ENCODE data around the gene CREB3L2.

Gene CREB3L2

DNA sequence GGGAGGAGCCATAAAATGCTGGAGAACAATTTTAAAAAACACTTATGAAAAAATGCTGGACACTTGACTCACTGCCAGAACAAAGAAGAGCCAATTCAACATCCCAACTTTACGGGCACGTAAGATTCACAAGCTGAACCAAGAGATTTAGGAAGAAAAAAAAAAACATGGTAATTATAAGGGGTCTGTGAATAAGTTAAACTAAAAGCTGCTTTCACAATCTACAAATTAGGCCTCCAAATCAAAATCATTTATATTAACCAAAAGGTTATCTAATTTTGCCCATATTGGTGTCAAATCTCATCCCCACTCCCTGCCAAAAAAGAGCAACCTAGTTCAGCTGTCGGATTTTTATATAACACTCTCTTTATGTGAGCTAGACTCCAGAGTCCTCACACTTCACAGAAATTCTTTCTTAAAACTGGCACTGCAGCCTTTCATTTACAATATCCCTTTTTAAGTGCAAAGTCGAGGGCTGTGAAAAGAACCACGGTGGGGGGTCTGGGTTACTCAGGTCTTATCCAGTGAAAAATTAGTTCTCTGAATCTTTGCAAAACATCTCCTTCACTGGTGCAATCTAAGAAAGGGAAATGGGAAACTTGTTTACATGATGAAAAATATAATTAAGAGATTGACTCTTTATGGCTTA, 124.7 kb downstream of the CREB3L2 start:
- no peak overlapping the region for H3K4me3 ChIP-seq (ENCODE audit: low read depth, low read length)
- TF ChIP-seq, protein P1, sequence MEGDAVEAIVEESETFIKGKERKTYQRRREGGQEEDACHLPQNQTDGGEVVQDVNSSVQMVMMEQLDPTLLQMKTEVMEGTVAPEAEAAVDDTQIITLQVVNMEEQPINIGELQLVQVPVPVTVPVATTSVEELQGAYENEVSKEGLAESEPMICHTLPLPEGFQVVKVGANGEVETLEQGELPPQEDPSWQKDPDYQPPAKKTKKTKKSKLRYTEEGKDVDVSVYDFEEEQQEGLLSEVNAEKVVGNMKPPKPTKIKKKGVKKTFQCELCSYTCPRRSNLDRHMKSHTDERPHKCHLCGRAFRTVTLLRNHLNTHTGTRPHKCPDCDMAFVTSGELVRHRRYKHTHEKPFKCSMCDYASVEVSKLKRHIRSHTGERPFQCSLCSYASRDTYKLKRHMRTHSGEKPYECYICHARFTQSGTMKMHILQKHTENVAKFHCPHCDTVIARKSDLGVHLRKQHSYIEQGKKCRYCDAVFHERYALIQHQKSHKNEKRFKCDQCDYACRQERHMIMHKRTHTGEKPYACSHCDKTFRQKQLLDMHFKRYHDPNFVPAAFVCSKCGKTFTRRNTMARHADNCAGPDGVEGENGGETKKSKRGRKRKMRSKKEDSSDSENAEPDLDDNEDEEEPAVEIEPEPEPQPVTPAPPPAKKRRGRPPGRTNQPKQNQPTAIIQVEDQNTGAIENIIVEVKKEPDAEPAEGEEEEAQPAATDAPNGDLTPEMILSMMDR (IDR thresholded peaks at IDR 0.05; ENCODE audit: low read depth, low read length, missing control alignments), result no peak
- in situ Hi-C loops (cut with HindIII; ENCODE audit: low sequenced_read_pairs), result no loop called here
- DNase-seq (ENCODE audit: low read depth), result no peak

DNA sequence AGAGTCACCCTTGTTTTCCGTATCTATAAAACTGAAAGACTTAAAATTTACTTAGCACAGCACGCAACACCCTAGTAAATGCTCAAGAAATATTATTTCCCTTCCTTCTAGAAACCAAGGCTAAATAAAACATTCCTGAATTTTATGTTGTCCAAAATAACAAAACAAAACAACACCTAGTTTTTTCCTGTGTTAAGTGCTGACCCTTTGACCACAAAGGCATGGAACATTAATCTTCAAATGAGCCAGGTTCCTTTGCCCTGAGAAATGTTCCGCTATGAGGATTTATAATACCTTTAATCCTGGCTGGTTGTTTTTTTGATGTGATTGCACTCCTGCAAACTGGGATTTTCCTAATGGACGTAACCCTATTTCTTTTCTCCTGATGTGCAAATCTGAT, 126.1 kb downstream of the CREB3L2 start:
- in situ Hi-C loops (cut with HindIII; ENCODE audit: low sequenced_read_pairs), result no loop called here
- TF ChIP-seq, protein P1 (IDR thresholded peaks at IDR 0.05; ENCODE audit: low read depth, low read length, missing control alignments), result no peak
- DNase-seq (ENCODE audit: low read depth), result no peak
- H3K4me3 ChIP-seq (ENCODE audit: low read depth, low read length), result no peak overlapping the region

DNA sequence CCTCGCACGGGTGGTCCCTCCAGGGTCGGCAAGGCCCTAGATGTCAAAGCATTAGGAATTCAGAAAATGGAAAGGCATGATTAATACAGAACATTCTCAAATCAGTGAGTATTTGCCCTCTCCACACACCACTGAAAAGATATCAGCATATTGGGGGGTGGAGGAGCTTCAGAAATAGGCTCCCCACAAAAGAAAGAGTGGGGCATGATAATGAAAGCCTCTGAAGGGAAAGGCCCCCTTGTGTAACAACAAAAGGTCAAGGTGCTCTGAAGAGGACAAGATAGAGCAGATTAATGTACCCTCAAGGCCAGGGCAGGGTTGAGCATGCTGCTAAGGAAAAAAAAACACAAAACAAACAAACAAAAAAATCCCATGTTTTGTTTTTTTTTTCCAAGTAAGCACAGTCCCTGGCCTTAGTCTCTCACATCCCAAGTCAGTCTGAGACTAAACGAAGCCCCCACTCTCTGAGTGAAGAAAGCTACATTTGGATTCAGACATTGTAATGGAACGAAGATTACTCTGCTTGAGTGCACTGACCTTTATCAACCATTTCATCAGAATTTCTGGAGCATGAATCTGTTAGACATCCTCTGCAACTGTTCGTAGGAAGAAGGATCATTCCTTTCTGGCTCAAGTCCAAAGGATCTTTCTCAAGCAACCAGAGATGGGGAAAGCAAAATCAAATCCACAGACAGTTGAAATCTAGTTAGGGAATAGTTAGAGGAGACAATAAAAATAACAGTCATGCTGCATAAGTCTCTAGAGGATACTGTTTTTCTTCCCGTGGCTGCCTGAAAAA, 127.7 kb downstream of the CREB3L2 start:
- TF ChIP-seq, protein P1 (IDR thresholded peaks at IDR 0.05; ENCODE audit: low read depth, low read length, missing control alignments), result no peak
- H3K4me3 ChIP-seq (ENCODE audit: low read depth, low read length), result no peak overlapping the region
- DNase-seq (ENCODE audit: low read depth), result no peak
- in situ Hi-C loops (cut with HindIII; ENCODE audit: low sequenced_read_pairs), result no loop called here

DNA sequence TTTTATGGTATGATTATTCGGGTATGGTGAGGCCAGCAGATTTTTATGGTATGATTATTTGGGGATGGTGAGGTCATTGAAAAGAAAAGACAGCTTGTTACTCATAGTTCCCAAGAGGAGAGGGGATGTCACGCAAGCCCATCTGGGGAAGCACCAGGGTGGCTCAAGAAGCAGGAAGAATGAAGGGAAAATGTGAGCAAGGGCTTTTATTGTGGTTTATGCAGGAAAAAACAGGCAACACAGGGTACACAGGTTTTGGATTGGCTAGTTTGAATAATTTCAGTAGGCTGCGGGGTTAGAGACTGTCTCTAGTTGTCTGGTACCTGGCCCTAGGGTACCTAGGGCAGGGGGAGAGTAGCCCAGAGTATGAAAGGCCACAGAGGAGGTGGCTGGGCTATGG, 128.4 kb downstream of the CREB3L2 start:
- H3K4me3 ChIP-seq (ENCODE audit: low read depth, low read length), result no peak overlapping the region
- in situ Hi-C loops (cut with HindIII; ENCODE audit: low sequenced_read_pairs), result no loop called here
- TF ChIP-seq, protein P1 (IDR thresholded peaks at IDR 0.05; ENCODE audit: low read depth, low read length, missing control alignments), result no peak
- no peak for DNase-seq (ENCODE audit: low read depth)

DNA sequence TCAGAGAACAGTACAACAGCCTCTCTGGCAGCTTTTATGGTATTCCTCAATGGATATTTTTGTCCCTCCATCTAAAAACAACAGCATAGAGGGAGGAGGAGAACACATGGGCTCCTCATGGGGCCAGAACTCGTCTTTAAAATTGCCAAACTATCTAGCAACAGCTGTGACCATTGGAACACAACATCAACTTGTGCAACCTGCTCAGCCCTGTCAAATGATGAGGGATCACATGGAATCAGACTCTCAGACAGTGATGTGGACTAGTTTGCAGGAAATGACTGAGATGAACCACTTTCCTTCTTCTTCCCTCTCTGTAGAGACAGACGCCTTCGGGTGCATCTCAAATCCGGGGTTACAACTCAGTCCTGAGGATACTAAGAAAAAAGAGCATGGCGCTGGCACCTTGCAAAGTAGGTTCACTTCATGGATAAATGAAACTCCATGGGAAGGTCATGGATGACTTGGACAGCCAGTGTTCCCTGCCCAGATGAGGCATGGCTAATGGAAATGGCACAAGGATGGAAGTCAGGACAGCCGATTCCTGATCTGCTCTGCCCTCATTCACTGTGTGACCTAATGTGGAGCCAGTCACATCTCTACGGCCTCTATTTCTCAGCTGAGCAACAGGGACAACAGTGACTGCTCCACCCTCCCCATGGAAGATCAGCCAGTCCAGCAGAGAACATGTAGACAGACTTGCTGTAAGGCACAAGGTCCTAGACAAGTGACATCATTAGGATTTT, 130.5 kb downstream of the CREB3L2 start:
- H3K4me3 ChIP-seq (ENCODE audit: low read depth, low read length), result no peak overlapping the region
- TF ChIP-seq, protein P1 (IDR thresholded peaks at IDR 0.05; ENCODE audit: low read depth, low read length, missing control alignments), result no peak
- in situ Hi-C loops (cut with HindIII; ENCODE audit: low sequenced_read_pairs), result no loop called here
- DNase-seq (ENCODE audit: low read depth), result no peak

DNA sequence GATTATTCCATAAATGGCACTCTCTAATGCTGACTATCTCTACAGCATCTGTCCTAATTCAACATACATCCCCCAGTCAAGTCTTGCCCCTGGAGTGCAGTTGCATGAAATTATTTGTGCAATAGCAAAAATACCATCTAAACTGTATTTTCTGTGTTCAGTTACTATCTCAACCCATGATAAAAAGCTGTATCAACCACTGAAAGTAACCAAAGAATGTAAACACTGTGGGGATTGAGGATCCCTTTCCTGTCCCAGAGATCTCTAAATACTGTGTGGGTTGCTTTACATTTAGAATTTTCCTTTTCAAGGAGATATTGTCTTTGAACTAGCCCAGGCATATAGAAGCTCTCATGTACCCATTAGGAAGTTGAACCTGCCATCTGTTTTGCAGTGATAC, 131.2 kb downstream of the CREB3L2 start:
- DNase-seq (ENCODE audit: low read depth), result no peak
- TF ChIP-seq, protein P1 (IDR thresholded peaks at IDR 0.05; ENCODE audit: low read depth, low read length, missing control alignments), result no peak
- H3K4me3 ChIP-seq (ENCODE audit: low read depth, low read length), result no peak overlapping the region
- in situ Hi-C loops (cut with HindIII; ENCODE audit: low sequenced_read_pairs), result no loop called here
